Stimulated activated CD4-positive, alpha-beta T cell treated with anti-CD3 and anti-CD28 coated beads, TNF-alpha, amount 100 ng/mL, for 24 hours (primary cell): ENCODE data around the gene GARNL3.

ENCODE experiments used
- DNase-seq, 3 experiments: peaks; one replicate each; pipeline ENCODE4 v3.0.0-alpha.2; 2020; ENCODE audit warnings: low read depth in 3 of 3

GARNL3 gene

DNA sequence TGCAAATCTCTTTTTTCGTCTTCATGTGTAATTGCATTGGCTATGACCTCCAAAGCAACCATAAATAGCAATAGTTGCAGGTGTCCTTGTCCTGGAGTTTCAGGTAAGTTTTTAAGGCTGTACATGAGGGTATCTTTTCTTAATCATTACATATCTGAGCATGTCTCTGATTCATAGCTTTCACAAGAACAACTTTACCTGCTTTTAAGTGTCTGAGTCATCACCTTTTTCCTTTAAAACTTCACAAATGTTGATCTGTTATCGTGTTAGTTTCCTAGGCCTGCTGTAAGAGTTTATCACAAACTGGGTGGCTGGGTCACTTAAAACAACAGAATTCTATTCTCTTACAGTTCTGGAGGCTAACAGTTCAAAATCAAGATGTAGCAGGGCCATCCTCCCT lies 13.8 kb downstream of the GARNL3 start:
- DNase-seq: no peak

GRCh38 chr9:127279717-127280285 lies 15.2 kb downstream of the GARNL3 start:
- no peak for DNase-seq

DNA sequence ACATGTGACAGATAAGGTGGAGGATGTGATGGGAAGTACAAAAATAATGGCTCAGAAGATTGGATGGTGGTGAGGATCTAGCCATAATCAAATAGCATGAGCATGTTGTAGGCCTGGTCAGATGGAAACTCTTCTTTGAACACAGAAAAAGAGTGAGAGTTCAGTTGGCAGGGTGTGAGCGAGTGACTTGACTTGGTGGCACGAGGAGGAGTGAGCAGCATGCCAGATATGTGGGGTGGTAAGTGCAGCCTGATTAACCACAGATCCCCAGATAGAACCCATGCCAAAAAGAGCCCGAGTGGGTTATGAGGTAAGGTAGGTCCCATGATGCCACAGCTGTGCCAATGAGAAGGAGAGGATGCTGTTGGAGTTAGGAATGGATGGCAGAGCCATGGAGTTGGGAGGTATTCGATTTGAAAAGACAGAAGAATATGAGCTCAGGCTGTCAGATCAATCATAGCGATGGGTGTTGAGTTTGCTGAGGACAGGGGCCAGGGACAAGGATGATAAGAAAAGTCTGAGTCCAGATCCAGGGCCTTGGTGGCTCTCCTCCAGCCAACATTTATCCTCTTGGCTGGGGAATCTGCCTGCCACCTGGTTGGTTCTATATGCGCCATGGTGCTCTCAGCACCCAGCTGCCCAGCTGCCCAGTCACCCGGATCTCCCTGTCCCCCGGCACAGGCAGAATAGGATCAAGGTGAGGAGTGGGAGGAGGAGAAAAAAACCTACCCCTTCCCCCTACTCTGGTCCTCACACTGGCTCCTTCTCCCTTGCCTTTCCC lies 16.5 kb downstream of the GARNL3 start:
- no peak for DNase-seq

DNA sequence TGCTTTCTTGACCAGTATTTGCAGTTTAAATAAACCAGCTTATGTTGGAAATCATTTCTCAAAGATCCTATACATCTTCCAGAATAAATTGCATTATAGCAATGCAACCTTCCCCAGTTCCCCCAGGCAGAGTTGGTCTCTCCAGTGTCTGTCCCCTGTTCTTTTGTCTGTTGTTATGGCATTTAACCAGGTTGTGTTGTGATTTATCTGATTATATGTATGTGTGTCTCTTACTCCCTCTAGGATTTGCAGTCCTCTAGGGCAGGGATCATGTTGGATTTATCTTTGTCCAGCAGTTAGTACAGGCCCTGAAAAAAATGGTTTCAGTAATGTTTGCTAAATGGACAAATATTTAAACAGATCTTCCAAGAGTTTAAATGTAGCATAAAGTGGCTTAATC lies 17.3 kb downstream of the GARNL3 start:
- no peak for DNase-seq

GRCh38 chr9:127282611-127283010 lies 18.0 kb downstream of the GARNL3 start:
- DNase-seq: no peak

DNA sequence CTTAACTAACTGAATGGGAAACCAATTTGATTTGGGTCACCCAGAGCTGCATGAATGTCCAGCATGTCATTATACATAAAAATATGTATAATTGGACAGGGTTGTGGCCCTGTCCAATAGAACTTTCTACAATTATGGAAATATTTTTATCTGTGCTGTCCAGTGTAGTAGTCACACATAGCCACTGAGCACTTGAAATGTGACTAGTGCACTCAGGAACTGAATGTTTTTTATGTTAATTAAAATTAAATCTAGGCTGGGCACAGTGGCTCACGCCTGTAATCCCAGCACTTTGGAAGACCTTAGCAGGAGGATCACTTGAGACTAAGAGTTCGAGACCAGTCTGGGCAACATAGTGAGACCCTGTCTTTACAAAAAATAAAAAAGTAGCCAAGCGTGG lies 18.6 kb downstream of the GARNL3 start:
- no peak for DNase-seq

DNA sequence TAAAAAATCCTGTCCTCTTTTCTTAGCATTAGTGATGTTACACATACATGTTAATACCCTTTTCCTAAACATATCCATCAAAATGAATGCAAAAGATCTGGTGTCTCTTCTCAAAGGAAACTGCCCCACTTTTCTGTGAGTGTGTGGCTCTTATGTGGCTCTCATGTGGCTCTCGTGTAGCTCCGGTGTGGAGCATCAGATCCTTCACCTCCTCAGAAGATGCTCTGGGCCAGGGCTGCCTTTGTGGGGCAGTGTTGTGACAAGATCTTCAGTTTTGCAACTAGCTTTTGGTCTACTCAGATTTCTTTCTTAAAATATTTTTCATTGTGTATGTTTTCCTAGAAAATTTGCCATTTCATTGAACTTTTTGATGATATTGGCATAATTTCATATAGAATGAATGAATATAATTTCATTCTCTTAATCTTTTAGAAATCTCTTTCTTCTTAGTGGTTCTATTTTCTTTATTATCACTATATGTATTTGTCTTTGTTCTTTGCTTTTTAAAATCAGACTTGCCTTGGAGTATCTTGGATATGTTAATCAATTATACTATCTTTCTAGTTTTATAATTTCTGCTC lies 19.4 kb downstream of the GARNL3 start:
- DNase-seq: peak in 1 of 3 experiments; percentile 16

GRCh38 chr9:127285965-127286364 lies 21.4 kb downstream of the GARNL3 start:
- no peak for DNase-seq

- DNase-seq: no peak
These were observed 26.0 kb downstream of the GARNL3 start for GRCh38 chr9:127290561-127291065.

DNA sequence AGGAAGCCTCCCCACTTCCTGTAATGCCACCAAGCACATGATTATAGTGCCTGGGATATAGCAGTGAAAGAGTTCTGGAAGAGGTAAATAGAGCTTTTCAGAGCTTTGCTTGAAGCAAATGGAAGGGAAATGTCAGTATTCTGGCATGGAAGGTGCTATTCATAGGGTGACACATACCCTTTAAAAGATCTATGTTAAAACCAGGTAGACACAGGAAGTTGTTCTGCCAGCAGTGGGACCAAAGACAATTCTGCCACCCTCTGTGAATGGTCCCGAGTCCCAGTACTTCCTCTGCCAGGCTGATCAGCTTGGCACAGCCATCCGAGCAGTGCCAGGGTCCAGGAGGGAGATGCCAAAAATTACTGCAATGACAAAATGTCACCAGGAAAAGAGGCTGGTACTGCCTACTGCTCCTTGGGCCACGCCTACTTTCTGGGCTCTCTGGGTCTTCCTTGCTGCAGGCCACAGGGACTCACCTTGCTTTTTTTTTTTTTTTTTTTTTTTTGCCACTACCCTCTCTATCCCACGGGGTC lies 26.7 kb downstream of the GARNL3 start:
- no peak for DNase-seq

DNA sequence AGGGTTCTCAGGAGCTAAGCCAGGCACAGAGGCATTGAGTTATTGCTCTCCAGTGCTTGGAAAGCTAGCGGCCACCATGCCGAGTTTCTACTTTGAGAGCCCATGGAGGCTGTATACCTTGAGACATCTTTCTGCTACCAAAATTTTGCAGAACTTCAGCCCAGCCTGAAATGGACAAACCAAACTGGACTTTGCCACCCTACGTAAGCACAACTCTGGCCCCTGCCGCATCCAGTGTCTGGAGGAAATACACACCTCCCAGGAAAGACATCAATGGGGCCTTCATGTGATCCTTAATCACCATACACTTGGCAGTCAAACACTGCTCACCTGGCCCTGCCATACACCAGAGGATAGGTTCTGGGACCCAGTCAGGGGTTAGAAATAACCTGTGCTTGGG lies 27.8 kb downstream of the GARNL3 start:
- no peak for DNase-seq

DNA sequence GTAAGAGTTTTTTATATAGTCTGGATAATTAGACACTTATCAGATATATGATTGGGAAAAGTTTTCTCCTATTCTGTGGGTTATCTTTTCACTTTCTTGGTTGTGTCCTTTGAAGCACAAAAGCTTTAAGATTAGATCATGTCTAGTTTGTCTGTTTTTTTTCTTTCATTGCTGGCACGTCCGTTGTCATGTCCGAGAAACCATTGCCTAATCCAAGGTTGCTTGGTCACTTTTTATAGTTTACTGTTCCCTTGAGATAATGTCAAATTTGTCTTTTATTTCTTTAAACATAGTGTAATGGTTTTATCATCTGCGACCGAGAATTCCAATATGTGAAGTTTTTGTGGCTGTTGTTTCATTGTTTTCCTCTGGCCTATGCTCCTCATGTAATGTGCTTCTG lies 28.8 kb downstream of the GARNL3 start:
- DNase-seq: no peak

GRCh38 chr9:127293767-127294166 lies 29.2 kb downstream of the GARNL3 start:
- no peak for DNase-seq

DNA sequence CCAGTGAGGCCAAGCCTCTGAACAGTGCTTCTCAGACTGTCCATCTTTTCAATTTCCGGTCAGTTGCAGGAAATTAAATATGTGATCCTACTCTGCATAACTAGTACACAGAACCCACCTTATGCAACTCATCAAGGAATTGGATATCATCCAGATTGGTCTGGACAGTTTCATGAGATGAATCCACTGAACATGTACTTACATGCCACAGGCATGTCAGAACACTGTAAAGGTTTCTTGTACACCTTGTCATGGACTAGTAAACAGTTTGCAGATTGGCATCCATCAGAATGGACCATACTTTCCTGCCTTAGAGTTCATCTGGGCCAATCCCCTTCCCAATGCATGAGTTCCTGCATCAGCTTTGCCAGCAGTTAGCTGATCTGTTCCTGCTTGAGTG lies 30.4 kb downstream of the GARNL3 start:
- no peak for DNase-seq

DNA sequence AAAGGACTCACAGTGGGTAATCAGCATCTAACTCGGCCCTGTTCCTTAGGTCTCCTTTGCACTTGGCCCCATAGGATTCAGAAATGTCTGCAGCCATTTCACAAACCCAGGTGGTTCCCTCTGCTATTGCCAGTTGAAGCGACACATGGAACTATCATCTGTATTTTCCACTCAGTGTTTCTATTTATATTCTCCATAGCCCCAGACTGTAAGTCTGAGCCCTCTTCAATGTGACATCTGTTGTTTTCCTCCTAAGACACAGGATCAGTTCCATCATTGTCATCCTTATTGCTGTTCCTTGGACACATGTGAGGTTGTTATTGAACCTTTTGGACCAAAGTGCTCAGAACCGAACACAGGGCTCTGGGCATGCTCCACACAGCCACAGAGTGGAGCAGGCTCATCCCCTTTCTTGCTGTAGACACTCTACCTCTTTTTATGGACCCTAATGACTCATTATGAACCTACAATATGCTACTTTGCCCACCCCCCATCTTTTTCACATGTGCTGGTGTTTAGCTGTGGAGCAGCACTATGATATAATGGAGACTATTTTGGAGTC lies 36.4 kb downstream of the GARNL3 start:
- DNase-seq: no peak

- DNase-seq: no peak
These were observed 39.3 kb downstream of the GARNL3 start for GRCh38 chr9:127303830-127304229.

- DNase-seq: no peak
These were observed 40.7 kb downstream of the GARNL3 start for GRCh38 chr9:127305206-127305837.

- DNase-seq: no peak
These were observed 41.3 kb downstream of the GARNL3 start for GRCh38 chr9:127305838-127306226.

DNA sequence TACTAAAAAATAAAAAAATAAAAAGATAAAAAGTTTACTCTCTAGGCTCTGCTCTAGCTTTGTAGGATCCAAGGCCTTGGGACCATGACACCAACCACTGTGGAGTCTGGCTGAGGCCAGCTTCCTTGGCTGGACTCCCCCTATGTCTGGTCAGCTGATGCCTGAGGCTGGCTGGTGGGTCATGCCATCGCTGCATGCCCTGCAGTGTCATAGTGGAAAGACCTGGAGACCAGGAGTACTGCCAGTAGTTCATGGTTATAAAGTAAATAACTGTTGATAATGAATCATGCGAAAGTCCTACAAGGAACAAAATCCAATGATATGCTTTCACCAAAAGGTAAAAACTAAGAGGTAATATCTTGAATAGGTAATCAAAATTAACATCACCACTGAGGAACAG lies 43.2 kb downstream of the GARNL3 start:
- no peak for DNase-seq

DNA sequence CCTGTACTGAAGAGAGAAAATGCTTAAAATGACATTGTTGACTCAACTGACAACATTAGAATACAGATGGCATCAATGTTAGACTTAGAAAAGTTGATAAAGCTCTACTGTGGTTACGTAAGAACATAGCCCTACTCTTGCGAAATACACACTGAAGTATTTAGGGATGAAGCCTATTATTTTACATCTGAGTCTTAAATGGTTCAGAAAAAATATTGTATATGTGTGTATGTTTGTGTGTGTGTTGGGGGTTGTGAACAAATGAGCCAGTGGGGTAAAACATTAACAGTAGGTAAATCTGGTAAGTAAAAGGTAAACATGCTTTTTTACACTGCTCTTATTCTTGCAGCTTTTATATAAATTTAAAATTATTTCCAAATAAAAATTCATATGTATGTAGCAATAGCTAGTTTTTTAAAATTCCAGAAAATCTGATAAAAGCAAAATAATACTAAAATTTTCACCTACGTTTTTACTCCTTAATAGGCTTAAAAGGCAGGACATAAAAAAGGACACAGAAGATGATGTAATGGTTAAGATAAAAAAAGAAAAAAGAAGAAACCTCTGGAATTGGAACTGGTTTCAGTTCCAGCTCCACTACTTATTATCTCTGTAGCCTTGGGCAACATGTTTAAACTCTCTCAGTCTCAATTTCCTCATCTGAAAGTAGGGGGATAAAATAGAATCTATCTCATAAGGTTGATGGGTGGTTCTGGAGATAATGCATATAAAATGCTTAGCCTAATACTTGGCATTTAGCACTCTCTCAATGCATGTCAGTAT lies 44.3 kb downstream of the GARNL3 start:
- no peak for DNase-seq

DNA sequence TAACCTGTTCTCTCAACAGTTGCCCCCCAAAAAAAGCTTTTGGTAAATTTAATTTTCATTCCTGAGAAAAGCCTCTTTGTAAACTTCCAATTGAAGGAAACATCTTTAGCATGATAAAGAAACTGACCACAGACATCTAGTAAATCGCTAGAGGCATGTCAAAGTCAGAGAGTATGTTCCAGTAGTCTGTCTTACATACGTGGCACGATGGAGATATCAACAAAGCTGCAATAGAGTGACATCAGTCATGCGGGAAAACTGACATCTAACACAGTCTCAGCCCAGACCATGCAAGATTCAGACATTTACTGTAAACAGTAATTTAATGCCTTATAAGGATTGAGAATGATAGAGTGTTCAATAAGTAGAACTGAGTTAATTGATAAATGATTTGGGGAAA lies 45.1 kb downstream of the GARNL3 start:
- DNase-seq: no peak
